Cardiac muscle cell (in vitro differentiated cells and primary cell): ENCODE results near the gene MAN1C1. TPM values are rescaled to one million over a fixed set of nuclear protein-coding genes. Genes with fewer than 3 reads are reported as not detected.

Source experiments
- DNase-seq, 2 donors: peaks; one replicate each; pipeline versions ENCODE4 v3.0.0 to v3.0.0-alpha.2; 2010 to 2017; ENCODE audit warnings: low read depth in 1 of 2, low spot score in 1 of 2
- H3K27ac ChIP-seq: fragments of 200-600 bp; sonication (generic); 2 replicates; pipeline ENCODE4 v1.5.1; 2016
- H3K27me3 ChIP-seq: fragments of 200-600 bp; sonication (generic); 2 replicates; pipeline ENCODE4 v1.6.0; 2016; ENCODE audit warnings: control low read depth
- H3K36me3 ChIP-seq: fragments of 200-600 bp; sonication (generic); 2 replicates; pipeline ENCODE4 v1.5.1; 2016; ENCODE audit warnings: control low read depth
- H3K4me1 ChIP-seq: fragments of 200-600 bp; sonication (generic); 2 replicates; pipeline ENCODE4 v1.8.1; 2017; ENCODE audit warnings: low read depth, mild to moderate bottlenecking, mixed run types
- H3K4me3 ChIP-seq: fragments of 200-600 bp; sonication (generic); 2 replicates; pipeline ENCODE4 v1.5.1; 2016; ENCODE audit warnings: mild to moderate bottlenecking
- H3K9me3 ChIP-seq: fragments of 200-600 bp; sonication (generic); 2 replicates; pipeline ENCODE4 v1.5.1; 2017; ENCODE audit warnings: low read depth, mild to moderate bottlenecking, control low read depth
- CTCF ChIP-seq: IDR thresholded peaks from 2 replicates; pipeline ENCODE4 v1.5.1; 2012; ENCODE audit warnings: low read depth, mild to moderate bottlenecking, low read length
- polyA plus RNA-seq: library from polyadenylated mRNA; unstranded; fragments of >200 nt; fragmentation: Nextera tagmentation; extraction: Ambion mirVana; gene quantifications from 2 replicates; pipeline ENCODE4 v1.2.1, GENCODE V29; 2016
- total RNA-seq: library from RNA; depleted of rRNA; stranded (reverse); fragments of >200 nt; gene quantifications from 2 replicates; pipeline ENCODE4 v1.2.3, GENCODE V29; 2016

MAN1C1 gene
- total and polyA plus RNA-seq, 2 experiments from 2014 or later: 88.8 to 118 TPM

GRCh38 chr1:25669781-25670567 lies 53.4 kb downstream of the MAN1C1 start:
- H3K9me3 ChIP-seq: no peaks in the 10 kb centered on the region
- H3K36me3 ChIP-seq: no peaks in the 10 kb centered on the region
- H3K4me3 ChIP-seq: no peak overlapping the region
- H3K27me3 ChIP-seq: no peaks in the 10 kb centered on the region
- peaks cover 4% of the 10 kb centered on the region for H3K4me1 ChIP-seq
- no peak for TF ChIP-seq CTCF
- no peak overlapping the region for H3K27ac ChIP-seq
- DNase-seq: no peak

- H3K36me3 ChIP-seq: no peaks in the 10 kb centered on the region
- H3K27ac ChIP-seq: no peak overlapping the region
- H3K4me1 ChIP-seq: peaks cover 12% of the 10 kb centered on the region
- no peaks in the 10 kb centered on the region for H3K27me3 ChIP-seq
- no peak for TF ChIP-seq CTCF
- no peak for DNase-seq
- no peak overlapping the region for H3K4me3 ChIP-seq
- H3K9me3 ChIP-seq: no peaks in the 10 kb centered on the region
Observed at GRCh38 chr1:25671929-25672328, 55.3 kb downstream of the MAN1C1 start.

- H3K4me3 ChIP-seq: no peak overlapping the region
- TF ChIP-seq CTCF: no peak
- H3K27ac ChIP-seq: no peak overlapping the region
- H3K4me1 ChIP-seq: peaks cover 10% of the 10 kb centered on the region
- H3K36me3 ChIP-seq: no peaks in the 10 kb centered on the region
- no peaks in the 10 kb centered on the region for H3K9me3 ChIP-seq
- no peak for DNase-seq
- H3K27me3 ChIP-seq: no peaks in the 10 kb centered on the region
Observed at GRCh38 chr1:25672763-25673409, 56.3 kb downstream of the MAN1C1 start.

- DNase-seq: no peak
- no peak for TF ChIP-seq CTCF
- H3K36me3 ChIP-seq: no peaks in the 10 kb centered on the region
Observed at GRCh38 chr1:25673456-25673855, 56.9 kb downstream of the MAN1C1 start.

GRCh38 chr1:25673962-25674806 lies 57.6 kb downstream of the MAN1C1 start:
- Histone ChIP-seq H3K27ac (no peak overlapping the region), H3K9me3 (no peaks in the 10 kb centered on the region), H3K36me3 (no peaks in the 10 kb centered on the region), H3K27me3 (no peaks in the 10 kb centered on the region), H3K4me3 (no peak overlapping the region), H3K4me1 (peaks cover 10% of the 10 kb centered on the region)
- no peak for TF ChIP-seq CTCF
- DNase-seq: no peak

More at GRCh38 chr1:25673456-25673855, 56.9 kb downstream of the MAN1C1 start:
- H3K9me3 ChIP-seq: no peaks in the 10 kb centered on the region
- peaks cover 10% of the 10 kb centered on the region for H3K4me1 ChIP-seq
- no peak overlapping the region for H3K27ac ChIP-seq
- H3K27me3 ChIP-seq: no peaks in the 10 kb centered on the region
- no peak overlapping the region for H3K4me3 ChIP-seq
